Neuronal stem cell (in vitro differentiated cells): ENCODE data around the gene CR2.
"Not testable (repeated sequence)": the region's sequence is repeated elsewhere in the genome, so short reads cannot be mapped to it uniquely, and the experiment has no call there.

Source experiments
- DNase-seq: peaks from one replicate; pipeline ENCODE4 v3.0.0-alpha.2; 2013; ENCODE audit warnings: low spot score
- H2AFZ ChIP-seq: one replicate; pipeline ENCODE4 v1.6.1; 2013; ENCODE audit warnings: mild to moderate bottlenecking, low read length, inconsistent platforms
- H2AK5ac ChIP-seq: 2 replicates; pipeline ENCODE4 v1.6.1; 2013; ENCODE audit warnings: low read depth, mild to moderate bottlenecking, inconsistent platforms, low read length, moderate library complexity, mixed read lengths
- H2BK120ac ChIP-seq: 2 replicates; pipeline ENCODE4 v1.6.1; 2013; ENCODE audit warnings: low read depth, mild to moderate bottlenecking, inconsistent platforms, low read length, moderate library complexity, mixed read lengths
- H2BK12ac ChIP-seq: one replicate; pipeline ENCODE4 v1.6.1; 2013; ENCODE audit warnings: low read length, inconsistent platforms
- H2BK15ac ChIP-seq: 2 replicates; pipeline ENCODE4 v1.6.1; 2013; ENCODE audit warnings: mild to moderate bottlenecking, low read length, inconsistent platforms, mixed read lengths
- H2BK5ac ChIP-seq: one replicate; pipeline ENCODE4 v1.6.1; 2013; ENCODE audit warnings: inconsistent platforms, mild to moderate bottlenecking, low read length, moderate library complexity
- H3K14ac ChIP-seq: one replicate; pipeline ENCODE4 v1.6.1; 2013; ENCODE audit warnings: low read length, inconsistent platforms
- H3K18ac ChIP-seq: 2 replicates; pipeline ENCODE4 v1.6.1; 2013; ENCODE audit warnings: low read length, inconsistent platforms
- H3K23ac ChIP-seq: 2 replicates; pipeline ENCODE4 v1.6.1; 2013; ENCODE audit warnings: low read depth, mild to moderate bottlenecking, mixed read lengths, low read length, inconsistent platforms; ENCODE audit not compliant: poor library complexity
- H3K27ac ChIP-seq: replicated peaks from 3 replicates; pipeline ENCODE4 v1.5.1; 2013; ENCODE audit warnings: low read length, inconsistent platforms
- H3K27me3 ChIP-seq, 3 experiments: 2 replicates each; pipeline ENCODE4 v1.6.1; 2013; ENCODE audit warnings: low read length in 3 of 3, mild to moderate bottlenecking in 2 of 3, inconsistent platforms in 1 of 3, low read depth in 1 of 3, mixed read lengths in 1 of 3, moderate library complexity in 1 of 3; ENCODE audit not compliant: control insufficient read depth in 3 of 3, insufficient read depth in 3 of 3
- H3K36me3 ChIP-seq, 2 donors: replicated peaks in 1 of 2; 2 replicates each; pipeline ENCODE4 v1.6.1; 2013; ENCODE audit warnings: low read length in 2 of 2; ENCODE audit not compliant: control insufficient read depth in 2 of 2, insufficient read depth in 2 of 2
- H3K4ac ChIP-seq: 2 replicates; pipeline ENCODE4 v1.6.1; 2013; ENCODE audit warnings: inconsistent platforms, mild to moderate bottlenecking, low read length, moderate library complexity
- H3K4me1 ChIP-seq, 2 donors: 1 replicate in 1 of 2; 2 replicates in 1 of 2; pipeline ENCODE4 v1.6.1; 2013; ENCODE audit warnings: low read length in 2 of 2, low read depth in 1 of 2; ENCODE audit not compliant: control insufficient read depth in 2 of 2, insufficient read depth in 1 of 2
- H3K4me2 ChIP-seq: one replicate; pipeline ENCODE4 v1.6.1; 2013; ENCODE audit warnings: mild to moderate bottlenecking, low read length, inconsistent platforms; ENCODE audit not compliant: insufficient read depth, poor library complexity, severe bottlenecking
- H3K4me3 ChIP-seq, 2 donors: 2 replicates each; pipeline ENCODE4 v1.5.1; 2013; ENCODE audit warnings: low read length in 2 of 2, mild to moderate bottlenecking in 2 of 2, inconsistent platforms in 1 of 2, moderate library complexity in 1 of 2
- H3K79me1 ChIP-seq: one replicate; pipeline ENCODE4 v1.6.1; 2013; ENCODE audit warnings: low read depth, mild to moderate bottlenecking, inconsistent platforms, low read length, moderate library complexity
- H3K9ac ChIP-seq: one replicate; pipeline ENCODE4 v1.6.1; 2013; ENCODE audit warnings: mild to moderate bottlenecking, low read depth, low read length, inconsistent platforms; ENCODE audit not compliant: poor library complexity
- H3K9me3 ChIP-seq, 2 donors: replicated peaks in 1 of 2; 2 replicates each; pipeline versions ENCODE3 to v1.6.1; 2013; ENCODE audit warnings: low read length in 2 of 2, mild to moderate bottlenecking in 2 of 2, inconsistent platforms in 1 of 2, low read depth in 1 of 2, mixed read lengths in 1 of 2, moderate library complexity in 1 of 2; ENCODE audit not compliant: control insufficient read depth in 2 of 2, insufficient read depth in 1 of 2
- H4K8ac ChIP-seq: one replicate; pipeline ENCODE4 v1.6.1; 2013; ENCODE audit warnings: low read depth, mild to moderate bottlenecking, inconsistent platforms, low read length, moderate library complexity
- H4K91ac ChIP-seq: one replicate; pipeline ENCODE4 v1.6.1; 2013; ENCODE audit warnings: low read length, low read depth, mild to moderate bottlenecking, inconsistent platforms; ENCODE audit not compliant: poor library complexity
- WGBS, 2 donors: extraction: QIAGEN DNeasy Blood & Tissue Kit; methylation state at CpG; one replicate each; pipeline ENCODE4 v1.1.7; 2013; ENCODE audit warnings: missing lambda C conversion rate in 2 of 2, mixed read lengths in 1 of 2; ENCODE audit not compliant: insufficient read length in 2 of 2, insufficient replicate concordance in 1 of 2; ENCODE audit errors: extremely low coverage in 2 of 2; 5-methylcytosine and 5-hydroxymethylcytosine counted together

Gene CR2

DNA sequence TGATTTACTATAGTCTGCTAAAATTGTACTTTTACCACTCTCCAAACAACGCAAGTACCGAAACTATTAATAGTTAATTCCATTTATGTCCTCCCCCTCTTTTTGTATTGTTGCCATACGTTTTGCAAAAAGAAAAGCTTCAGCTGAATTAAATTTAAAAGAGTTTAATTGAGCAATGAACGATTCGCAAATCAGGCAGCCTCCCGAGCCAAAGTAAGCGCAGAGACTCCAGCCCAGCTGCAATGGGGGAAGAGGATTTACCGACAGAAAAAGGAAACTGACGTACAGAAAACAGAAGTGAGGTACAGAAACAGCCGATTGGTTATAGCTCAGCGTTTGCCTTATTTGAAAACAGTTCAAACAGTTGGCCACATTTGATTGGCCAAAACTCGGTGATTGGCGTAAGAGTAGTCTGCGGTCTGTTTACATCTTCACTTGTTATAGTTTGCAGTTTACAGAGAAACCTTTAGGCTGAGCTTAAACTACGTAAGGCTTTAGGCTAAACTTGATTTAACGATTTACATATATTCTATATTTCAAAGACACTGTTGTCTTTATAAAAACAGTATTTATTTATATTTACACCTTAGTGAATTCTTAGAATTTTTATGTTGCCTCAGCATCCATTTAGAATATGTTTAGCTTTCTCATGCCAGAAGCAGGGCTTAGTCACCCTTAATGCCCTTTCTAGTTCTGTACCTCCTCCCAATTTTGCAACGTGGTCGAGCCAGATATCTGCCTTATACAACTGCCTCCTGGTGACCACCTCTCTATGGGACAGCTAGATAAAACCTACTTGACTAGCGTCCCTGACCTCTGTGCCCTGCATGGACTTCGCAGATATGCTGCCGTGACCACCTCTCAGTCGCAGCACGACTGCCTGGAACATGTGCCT, 65.6 kb downstream of the CR2 start:
- Histone ChIP-seq H2BK12ac (no peak overlapping the region), H4K8ac (no peak overlapping the region), H3K4me3 (no peak overlapping the region), H3K23ac (no peak overlapping the region), H3K36me3 (no peaks in the 10 kb centered on the region), H3K79me1 (no peaks in the 10 kb centered on the region), H3K18ac (no peak overlapping the region), H3K9ac (no peak overlapping the region), H2BK15ac (no peak overlapping the region), H3K27me3 (no peaks in the 10 kb centered on the region), H3K4me2 (no peak overlapping the region), H3K14ac (no peak overlapping the region), H3K4ac (no peak overlapping the region), H2BK5ac (no peak overlapping the region), H2AFZ (no peak overlapping the region), H2AK5ac (no peak overlapping the region), H3K9me3 (no peaks in the 10 kb centered on the region), H2BK120ac (no peak overlapping the region), H4K91ac (no peak overlapping the region), H3K27ac (no peak overlapping the region), H3K4me1 (no peaks in the 10 kb centered on the region)
- no peak for DNase-seq
- no CpG with 5 or more reads among the region's 23 CpGs for WGBS, 2 donors

DNA sequence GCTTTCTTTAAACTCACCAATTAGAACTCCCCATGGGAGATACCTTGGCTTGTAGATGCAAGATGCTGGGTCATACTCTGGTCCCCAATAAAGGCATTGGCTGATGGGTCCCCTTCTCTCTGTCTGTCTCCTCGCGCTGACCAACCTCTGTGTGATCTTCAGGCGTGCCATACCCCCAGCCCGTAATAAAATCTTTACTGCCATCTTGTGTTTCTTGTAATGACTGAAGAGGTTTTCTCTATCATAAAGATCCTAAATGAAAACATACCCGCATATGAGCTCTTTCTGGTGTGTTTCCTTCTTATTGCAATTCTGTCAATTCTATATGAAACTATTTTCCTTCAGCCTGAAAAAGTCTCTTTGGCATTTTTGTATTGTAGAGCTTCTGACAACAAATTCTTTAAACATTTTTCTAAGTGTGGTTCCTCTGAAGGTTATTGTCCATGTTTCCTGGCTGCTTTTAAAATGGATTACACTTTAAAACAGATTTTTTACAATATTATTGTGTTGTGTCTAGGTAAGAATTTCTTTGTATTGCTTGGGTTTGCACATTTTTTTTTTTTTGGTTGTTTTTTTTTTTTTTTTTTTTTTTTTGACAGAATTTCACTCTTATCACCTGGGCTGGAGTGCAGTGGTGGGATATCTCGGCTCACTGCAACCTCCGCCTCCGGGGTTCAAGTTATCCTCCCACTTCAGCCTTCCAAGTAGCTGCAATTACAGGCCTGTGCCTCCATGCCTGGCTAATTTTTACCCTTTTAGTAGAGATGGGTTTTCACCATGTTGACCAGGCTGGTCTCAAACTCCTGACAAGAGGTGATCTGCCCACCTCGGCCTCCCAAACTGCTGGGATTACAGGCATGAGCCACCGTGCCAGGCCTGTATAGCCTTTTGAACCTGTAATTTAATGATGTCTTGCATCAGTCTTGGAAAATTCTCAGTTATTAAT, 66.5 kb downstream of the CR2 start:
- not testable (repeated sequence) for H3K36me3 ChIP-seq, H2AK5ac ChIP-seq, H3K79me1 ChIP-seq, DNase-seq, H3K4me3 ChIP-seq, H3K4ac ChIP-seq, H2AFZ ChIP-seq, H3K4me2 ChIP-seq, H3K9me3 ChIP-seq, H2BK15ac ChIP-seq, H3K18ac ChIP-seq, H3K27ac ChIP-seq, H3K27me3 ChIP-seq, H2BK12ac ChIP-seq, H2BK5ac ChIP-seq, H4K8ac ChIP-seq, H2BK120ac ChIP-seq, H3K4me1 ChIP-seq, H3K9ac ChIP-seq, H3K23ac ChIP-seq, H4K91ac ChIP-seq, H3K14ac ChIP-seq
- no CpG with 5 or more reads among the region's 10 CpGs for WGBS, 2 donors

DNA sequence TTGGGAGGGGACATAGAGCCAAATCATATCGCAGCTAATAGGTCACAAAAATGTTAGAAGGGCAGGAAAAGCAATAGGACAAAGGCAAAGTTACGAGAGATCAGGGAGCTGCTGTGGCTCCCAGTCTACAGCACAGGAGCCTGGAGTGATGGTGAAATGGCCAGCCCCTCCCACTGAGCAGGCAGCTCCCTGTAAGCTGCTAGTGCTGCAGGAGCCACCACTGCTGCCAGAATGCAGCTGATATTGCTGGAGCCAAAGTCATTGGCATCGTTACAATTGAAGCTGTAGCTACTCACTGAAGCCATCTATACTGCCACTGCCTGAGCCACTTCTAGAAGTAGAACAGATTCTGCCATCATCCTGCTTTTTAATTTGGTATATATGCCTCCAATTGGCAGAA, 71.1 kb downstream of the CR2 start:
- H3K27me3 ChIP-seq, H3K27ac ChIP-seq, H3K9me3 ChIP-seq, H3K18ac ChIP-seq, H2AFZ ChIP-seq, H2BK120ac ChIP-seq, H2BK5ac ChIP-seq, H2BK12ac ChIP-seq, H3K23ac ChIP-seq, H3K9ac ChIP-seq, H3K79me1 ChIP-seq, H4K91ac ChIP-seq, H2AK5ac ChIP-seq, H2BK15ac ChIP-seq, H3K36me3 ChIP-seq, H3K4ac ChIP-seq, H3K4me3 ChIP-seq, H3K14ac ChIP-seq, H3K4me1 ChIP-seq, H3K4me2 ChIP-seq, H4K8ac ChIP-seq, DNase-seq: not testable (repeated sequence)
- WGBS, 2 donors = no CpG with 5 or more reads among the region's 3 CpGs

DNA sequence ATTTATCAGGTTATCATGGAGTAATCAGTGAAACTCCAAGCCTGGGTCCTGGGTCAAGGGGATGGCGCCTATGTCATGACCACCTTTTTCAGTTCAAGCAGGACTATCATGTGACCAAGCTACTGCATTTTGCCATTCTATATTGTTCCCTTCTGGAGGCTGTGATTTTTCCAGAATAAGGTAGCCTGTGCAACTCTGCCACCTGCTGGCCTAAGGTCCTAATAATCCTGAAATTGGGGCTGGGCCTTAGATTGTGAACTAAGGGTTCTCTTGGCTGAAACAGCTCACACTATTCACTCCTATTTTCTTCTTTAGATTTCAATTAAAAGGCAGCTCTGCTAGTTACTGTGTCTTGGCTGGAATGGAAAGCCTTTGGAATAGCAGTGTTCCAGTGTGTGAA, 74.3 kb downstream of the CR2 start:
- H2BK12ac ChIP-seq, H3K9me3 ChIP-seq, H3K27ac ChIP-seq, H3K4me2 ChIP-seq, H2AK5ac ChIP-seq, H2BK120ac ChIP-seq, H3K79me1 ChIP-seq, H4K8ac ChIP-seq, H3K27me3 ChIP-seq, H3K36me3 ChIP-seq, H3K4me1 ChIP-seq, H3K23ac ChIP-seq, H3K4me3 ChIP-seq, H2BK15ac ChIP-seq, H2AFZ ChIP-seq, DNase-seq, H4K91ac ChIP-seq, H3K14ac ChIP-seq, H2BK5ac ChIP-seq, H3K9ac ChIP-seq, H3K18ac ChIP-seq, H3K4ac ChIP-seq: not testable (repeated sequence)
- no CpG with 5 or more reads among the region's 1 CpG for WGBS, 2 donors
